Karpas-422 (cell line): ENCODE measurements around the gene SLC30A5. TPM values are rescaled to one million over a fixed set of nuclear protein-coding genes. Genes with fewer than 3 reads are reported as not detected.

Source experiments
- DNase-seq: peaks from one replicate; pipeline ENCODE4 v3.0.0-alpha.2; 2015
- H2AFZ ChIP-seq: fragments of 200-600 bp; sonication (generic); 2 replicates; pipeline ENCODE4 v1.6.1; 2014; ENCODE audit warnings: antibody characterized with exemption, low read length, mixed read lengths
- H3K27ac ChIP-seq: fragments of 200-600 bp; sonication (generic); 2 replicates; pipeline ENCODE4 v1.5.1; 2014; ENCODE audit warnings: mild to moderate bottlenecking, low read length, moderate library complexity
- H3K27me3 ChIP-seq: fragments of 200-600 bp; sonication (generic); 2 replicates; pipeline ENCODE4 v1.6.1; 2014; ENCODE audit warnings: low read length, mixed read lengths
- H3K36me3 ChIP-seq: fragments of 200-600 bp; sonication (generic); 2 replicates; pipeline ENCODE4 v1.6.1; 2014; ENCODE audit warnings: low read length, mixed read lengths; ENCODE audit not compliant: insufficient read depth
- H3K4me1 ChIP-seq: fragments of 200-600 bp; sonication (generic); 2 replicates; pipeline ENCODE4 v1.6.1; 2014; ENCODE audit warnings: mild to moderate bottlenecking, low read length, mixed read lengths
- H3K4me2 ChIP-seq: fragments of 200-600 bp; sonication (generic); 2 replicates; pipeline ENCODE4 v1.6.1; 2014; ENCODE audit warnings: low read length, low read depth, mild to moderate bottlenecking; ENCODE audit not compliant: poor library complexity, severe bottlenecking
- H3K4me3 ChIP-seq: fragments of 200-600 bp; sonication (generic); 2 replicates; pipeline ENCODE4 v1.5.1; 2014; ENCODE audit warnings: mild to moderate bottlenecking, antibody characterized with exemption, low read length, mixed read lengths
- H3K79me2 ChIP-seq: fragments of 200-600 bp; sonication (generic); 2 replicates; pipeline ENCODE4 v1.6.1; 2014; ENCODE audit warnings: mild to moderate bottlenecking, low read length, mixed read lengths
- H3K9ac ChIP-seq: fragments of 200-600 bp; sonication (generic); 2 replicates; pipeline ENCODE4 v1.6.0; 2014; ENCODE audit warnings: low read length
- H3K9me2 ChIP-seq: fragments of 200-600 bp; sonication (generic), shearing (Covaris generic); replicated peaks from 2 replicates; pipeline ENCODE4 v1.6.0; 2014; ENCODE audit warnings: mild to moderate bottlenecking, low read length, moderate library complexity; ENCODE audit not compliant: insufficient read depth
- H3K9me3 ChIP-seq: fragments of 300-700, 200-600 bp; sonication (generic); 2 replicates; pipeline ENCODE4 v1.6.1; 2014; ENCODE audit warnings: low read length, mixed read lengths
- H4K20me1 ChIP-seq: fragments of 200-600 bp; sonication (generic); 2 replicates; pipeline ENCODE4 v1.6.1; 2014; ENCODE audit warnings: mild to moderate bottlenecking, antibody characterized with exemption, low read length, low read depth; ENCODE audit not compliant: insufficient read depth
- small RNA-seq: library from RNA; depleted of rRNA; stranded (forward); fragments of <200 nt; gene quantifications from one replicate; pipeline ENCODE3, GENCODE V24; 2014
- total RNA-seq: library from RNA; depleted of rRNA; stranded (reverse); fragments of >200 nt; shearing (Covaris generic); gene quantifications from 2 replicates; pipeline ENCODE4 v1.2.3, GENCODE V29; 2014; ENCODE audit warnings: low replicate concordance; rRNA removed

Gene SLC30A5
- total RNA-seq, 1 experiment from 2014 or later: 66.1 TPM

GRCh38 chr5:69160651-69161050 lies 66.8 kb downstream of the SLC30A5 start:
- no peak overlapping the region for H3K4me2 ChIP-seq
- no peak overlapping the region for H3K4me3 ChIP-seq
- no peak overlapping the region for H3K9ac ChIP-seq
- H3K27me3 ChIP-seq: no peaks in the 10 kb centered on the region
- no peaks in the 10 kb centered on the region for H3K79me2 ChIP-seq
- no peaks in the 10 kb centered on the region for H3K36me3 ChIP-seq
- H3K27ac ChIP-seq: no peak overlapping the region
- H3K4me1 ChIP-seq: no peaks in the 10 kb centered on the region
- no peaks in the 10 kb centered on the region for H3K9me3 ChIP-seq
- H4K20me1 ChIP-seq: no peaks in the 10 kb centered on the region
- H3K9me2 ChIP-seq: no peaks in the 10 kb centered on the region
- DNase-seq: no peak
- H2AFZ ChIP-seq: no peak overlapping the region

GRCh38 chr5:69166686-69167492 lies 73.1 kb downstream of the SLC30A5 start, which contains the start of gene CCNB1:
Gene CCNB1 (plus strand): TSS chr5:69167150. CDS start chr5:69167263, 113 bp downstream.
- H3K9ac ChIP-seq: peak within 1 kb of the TSS; percentile 96
- H3K79me2 ChIP-seq: peaks cover 18% of the 10 kb centered on the region
- no peaks in the 10 kb centered on the region for H3K27me3 ChIP-seq
- H3K4me1 ChIP-seq: peaks cover 22% of the 10 kb centered on the region
- no peaks in the 10 kb centered on the region for H4K20me1 ChIP-seq
- H3K4me3 ChIP-seq: peak within 1 kb of the TSS; percentile 97
- H3K9me3 ChIP-seq: no peaks in the 10 kb centered on the region
- peaks cover 31% of the 10 kb centered on the region for H3K36me3 ChIP-seq
- peak within 1 kb of the TSS; percentile 84 for H3K27ac ChIP-seq
- peak; percentile 99 for DNase-seq
- peak within 1 kb of the TSS; percentile 95 for H3K4me2 ChIP-seq
- H2AFZ ChIP-seq: peak within 1 kb of the TSS; percentile 69
- H3K9me2 ChIP-seq: no peaks in the 10 kb centered on the region

GRCh38 chr5:69167493-69167855 lies 73.7 kb downstream of the SLC30A5 start:
- Histone ChIP-seq H3K4me2 (peak overlapping the region; percentile 95), H3K27ac (peak overlapping the region; percentile 84), H3K36me3 (peaks cover 34% of the 10 kb centered on the region), H3K9me3 (no peaks in the 10 kb centered on the region), H3K9me2 (no peaks in the 10 kb centered on the region), H3K79me2 (peaks cover 18% of the 10 kb centered on the region), H3K4me1 (peaks cover 22% of the 10 kb centered on the region), H3K4me3 (peak overlapping the region; percentile 97), H4K20me1 (no peaks in the 10 kb centered on the region), H3K27me3 (no peaks in the 10 kb centered on the region), H2AFZ (peak overlapping the region; percentile 69; the same call in 1 of the 2 replicates), H3K9ac (peak overlapping the region; percentile 96)
- DNase-seq: no peak

- Histone ChIP-seq H2AFZ (no peak overlapping the region), H3K27ac (peak overlapping the region; percentile 84; the same call in 1 of the 2 replicates), H3K79me2 (peaks cover 18% of the 10 kb centered on the region)
These were observed 74.1 kb downstream of the SLC30A5 start for GRCh38 chr5:69167929-69168328.

GRCh38 chr5:69170495-69170894 lies 76.7 kb downstream of the SLC30A5 start:
- no peak overlapping the region for H3K4me2 ChIP-seq
- no peak overlapping the region for H3K27ac ChIP-seq
- peaks cover 18% of the 10 kb centered on the region for H3K79me2 ChIP-seq
- H3K27me3 ChIP-seq: no peaks in the 10 kb centered on the region
- H3K36me3 ChIP-seq: peaks cover 59% of the 10 kb centered on the region
- H3K9me3 ChIP-seq: no peaks in the 10 kb centered on the region
- H4K20me1 ChIP-seq: no peaks in the 10 kb centered on the region
- H2AFZ ChIP-seq: no peak overlapping the region
- DNase-seq: no peak
- no peak overlapping the region for H3K4me3 ChIP-seq
- H3K9me2 ChIP-seq: no peaks in the 10 kb centered on the region
- peaks cover 25% of the 10 kb centered on the region for H3K4me1 ChIP-seq
- no peak overlapping the region for H3K9ac ChIP-seq

More at GRCh38 chr5:69167929-69168328, 74.1 kb downstream of the SLC30A5 start:
- no peaks in the 10 kb centered on the region for H3K9me3 ChIP-seq
- H3K4me3 ChIP-seq: peak overlapping the region; percentile 97
- H3K36me3 ChIP-seq: peaks cover 35% of the 10 kb centered on the region
- DNase-seq: no peak
- no peaks in the 10 kb centered on the region for H4K20me1 ChIP-seq
- no peaks in the 10 kb centered on the region for H3K9me2 ChIP-seq
- H3K4me2 ChIP-seq: peak overlapping the region; percentile 95
- peaks cover 22% of the 10 kb centered on the region for H3K4me1 ChIP-seq
- peak overlapping the region; percentile 96 for H3K9ac ChIP-seq
- H3K27me3 ChIP-seq: no peaks in the 10 kb centered on the region

- Histone ChIP-seq H3K9ac (no peak overlapping the region), H3K36me3 (peaks cover 62% of the 10 kb centered on the region), H3K4me2 (no peak overlapping the region)
These were observed 77.2 kb downstream of the SLC30A5 start for GRCh38 chr5:69170969-69171368.

More at GRCh38 chr5:69170969-69171368, 77.2 kb downstream of the SLC30A5 start:
- Histone ChIP-seq H3K27ac (no peak overlapping the region), H3K9me3 (no peaks in the 10 kb centered on the region), H2AFZ (no peak overlapping the region), H3K4me3 (no peak overlapping the region), H3K9me2 (no peaks in the 10 kb centered on the region), H3K27me3 (no peaks in the 10 kb centered on the region), H3K79me2 (peaks cover 18% of the 10 kb centered on the region), H4K20me1 (no peaks in the 10 kb centered on the region), H3K4me1 (peaks cover 26% of the 10 kb centered on the region)
- no peak for DNase-seq

Small RNA genes lying within 50 kb of the gene (small RNA-seq; reads per million reads assigned to genes)
- not detected for gene SNORA50D
- not detected for gene SUMO2P4

Other genes starting within 250 kb of the SLC30A5 start
- 58.5 and 96.4 TPM in 2 replicates for gene CCNB1, start 73.1 kb downstream of the SLC30A5 start, total RNA-seq
- gene CENPH, start 95.6 kb downstream of the SLC30A5 start, total RNA-seq: 34.1 and 37.0 TPM in 2 replicates
- 42.1 and 47.1 TPM in 2 replicates for gene CDK7, start 140.9 kb downstream of the SLC30A5 start, total RNA-seq
- gene CCDC125, start 238.8 kb downstream of the SLC30A5 start, total RNA-seq: 7.8 and 8.9 TPM in 2 replicates